Measurements from ENCODE around the gene RPTOR.

RPTOR gene

GRCh38 chr17:80889231-80890195, 344.9 kb downstream of the RPTOR start:
- Histone ChIP-seq H3K9ac (ENCODE audit: low read length) (no peak overlapping the region), H3K27ac (ENCODE audit: low read depth, low read length, poor library complexity, severe bottlenecking) (peak overlapping the region; percentile 93), H3K36me3 (ENCODE audit: insufficient read depth, low read length) (peaks cover 85% of the 10 kb centered on the region), H3F3A (ENCODE audit: insufficient read depth, low read length) (no peaks in the 10 kb centered on the region), H3K4me3 (ENCODE audit: low read depth, low read length, poor library complexity, severe bottlenecking) (no peak overlapping the region), H3K9me2 (ENCODE audit: low read depth, low read length) (no peaks in the 10 kb centered on the region), H3K79me2 (ENCODE audit: insufficient read depth, low read length) (no peaks in the 10 kb centered on the region), H2AFZ (ENCODE audit: low read length) (no peak overlapping the region), H4K20me1 (ENCODE audit: insufficient read depth, low read length) (no peaks in the 10 kb centered on the region), H3K4me1 (ENCODE audit: insufficient read depth, low read length, severe bottlenecking) (peaks cover 60% of the 10 kb centered on the region), H3K27me3 (ENCODE audit: insufficient read depth, low read length) (no peaks in the 10 kb centered on the region), H3K4me2 (ENCODE audit: low read length) (no peak overlapping the region), H3K9me3 (ENCODE audit: low read length) (no peaks in the 10 kb centered on the region)
- TF ChIP-seq EZH2 (IDR thresholded peaks at IDR 0.05; ENCODE audit: borderline replicate concordance, low read length) (no peak), CTCF (IDR thresholded peaks at IDR 0.05; ENCODE audit: low read length) (no peak)

GRCh38 chr17:80890196-80890920, 345.7 kb downstream of the RPTOR start:
- no peaks in the 10 kb centered on the region for H3K27me3 ChIP-seq (ENCODE audit: insufficient read depth, low read length)
- no peak overlapping the region for H3K9ac ChIP-seq (ENCODE audit: low read length)
- no peak overlapping the region for H3K4me2 ChIP-seq (ENCODE audit: low read length)
- TF ChIP-seq CTCF (IDR thresholded peaks at IDR 0.05; ENCODE audit: low read length): no peak
- no peak for TF ChIP-seq EZH2 (IDR thresholded peaks at IDR 0.05; ENCODE audit: borderline replicate concordance, low read length)
- peak overlapping the region; percentile 91 for H3K27ac ChIP-seq (ENCODE audit: low read depth, low read length, poor library complexity, severe bottlenecking)
- H3K36me3 ChIP-seq (ENCODE audit: insufficient read depth, low read length): peaks cover 84% of the 10 kb centered on the region
- H3K79me2 ChIP-seq (ENCODE audit: insufficient read depth, low read length): no peaks in the 10 kb centered on the region
- no peaks in the 10 kb centered on the region for H4K20me1 ChIP-seq (ENCODE audit: insufficient read depth, low read length)
- H3F3A ChIP-seq (ENCODE audit: insufficient read depth, low read length): 0 out of 2 replicates have a peak, but pooled peaks cover 3% of the 10 kb centered on the region
- peaks cover 60% of the 10 kb centered on the region for H3K4me1 ChIP-seq (ENCODE audit: insufficient read depth, low read length, severe bottlenecking)
- no peak overlapping the region for H3K4me3 ChIP-seq (ENCODE audit: low read depth, low read length, poor library complexity, severe bottlenecking)
- no peaks in the 10 kb centered on the region for H3K9me2 ChIP-seq (ENCODE audit: low read depth, low read length)
- no peak overlapping the region for H2AFZ ChIP-seq (ENCODE audit: low read length)
- H3K9me3 ChIP-seq (ENCODE audit: low read length): no peaks in the 10 kb centered on the region

GRCh38 chr17:80890921-80891396, 346.3 kb downstream of the RPTOR start:
- Histone ChIP-seq H2AFZ (ENCODE audit: low read length) (no peak overlapping the region), H3F3A (ENCODE audit: insufficient read depth, low read length) (0 out of 2 replicates have a peak, but pooled peaks cover 3% of the 10 kb centered on the region), H3K27ac (ENCODE audit: low read depth, low read length, poor library complexity, severe bottlenecking) (peak overlapping the region; percentile 91), H3K79me2 (ENCODE audit: insufficient read depth, low read length) (no peaks in the 10 kb centered on the region), H4K20me1 (ENCODE audit: insufficient read depth, low read length) (no peaks in the 10 kb centered on the region), H3K4me2 (ENCODE audit: low read length) (no peak overlapping the region), H3K36me3 (ENCODE audit: insufficient read depth, low read length) (peaks cover 84% of the 10 kb centered on the region), H3K9me2 (ENCODE audit: low read depth, low read length) (no peaks in the 10 kb centered on the region), H3K4me1 (ENCODE audit: insufficient read depth, low read length, severe bottlenecking) (peaks cover 60% of the 10 kb centered on the region), H3K9me3 (ENCODE audit: low read length) (no peaks in the 10 kb centered on the region), H3K4me3 (ENCODE audit: low read depth, low read length, poor library complexity, severe bottlenecking) (no peak overlapping the region), H3K27me3 (ENCODE audit: insufficient read depth, low read length) (no peaks in the 10 kb centered on the region), H3K9ac (ENCODE audit: low read length) (peak overlapping the region; percentile 32; the same call in 1 of the 2 replicates)
- TF ChIP-seq EZH2 (IDR thresholded peaks at IDR 0.05; ENCODE audit: borderline replicate concordance, low read length) (no peak), CTCF (IDR thresholded peaks at IDR 0.05; ENCODE audit: low read length) (no peak)

Measured in OCI-LY1 (cell line).